WTC11 (cell line): ENCODE measurements around the gene SH3D21.

Experiments
- CREM ChIP-seq: sonication (generic); formaldehyde crosslinking; IDR thresholded peaks from 2 replicates; pipeline ENCODE4 v1.8.1; 2022; ENCODE audit warnings: mild to moderate bottlenecking, missing genetic modification reagents, moderate library complexity
- CTCF ChIP-seq: fragments of 200-600 bp; IDR thresholded peaks from 2 replicates; pipeline ENCODE4 v1.8.0; 2022; ENCODE audit warnings: antibody characterized with exemption
- ETV6 ChIP-seq: sonication (generic); formaldehyde crosslinking; IDR thresholded peaks from 2 replicates; pipeline ENCODE4 v1.8.1; 2022; ENCODE audit warnings: mild to moderate bottlenecking, missing genetic modification reagents
- MXD4 ChIP-seq: fragments of 250-450 bp; sonication (Bioruptor Pico); IDR thresholded peaks from 2 replicates; pipeline ENCODE4 v1.8.0; 2021; ENCODE audit warnings: mild to moderate bottlenecking, moderate library complexity, borderline replicate concordance
- NR3C1 ChIP-seq: sonication (generic); formaldehyde crosslinking; conservative IDR thresholded peaks from 2 replicates; pipeline ENCODE4 v1.8.1; 2023; ENCODE audit warnings: low read depth, mild to moderate bottlenecking, missing genetic modification reagents
- SP1 ChIP-seq: sonication (generic); formaldehyde crosslinking; conservative IDR thresholded peaks from 2 replicates; pipeline ENCODE4 v1.8.1; 2022; ENCODE audit warnings: missing genetic modification reagents
- USF1 ChIP-seq: sonication (generic); formaldehyde crosslinking; IDR thresholded peaks from 2 replicates; pipeline ENCODE4 v1.8.0; 2022; ENCODE audit warnings: mild to moderate bottlenecking, missing genetic modification reagents
- ZNF232 ChIP-seq: sonication (generic); formaldehyde crosslinking; IDR thresholded peaks from 2 replicates; pipeline ENCODE4 v1.8.0; 2022; ENCODE audit warnings: mild to moderate bottlenecking, missing genetic modification reagents
- ZNF416 ChIP-seq: fragments of 250-450 bp; sonication (Bioruptor Pico); IDR thresholded peaks from 2 replicates; pipeline ENCODE4 v1.9.0; 2021; ENCODE audit warnings: mild to moderate bottlenecking, inconsistent platforms
- TF ChIP-seq, protein P1 (sequence below): sonication (generic); formaldehyde crosslinking; IDR thresholded peaks from 2 replicates; pipeline ENCODE4 v1.8.0; 2022; ENCODE audit warnings: mild to moderate bottlenecking, missing genetic modification reagents
- TF ChIP-seq, protein P2 (sequence below): sonication (generic); formaldehyde crosslinking; IDR thresholded peaks from 2 replicates; pipeline ENCODE4 v1.8.0; 2022; ENCODE audit warnings: mild to moderate bottlenecking, missing genetic modification reagents
- TF ChIP-seq, protein P3 (sequence below): sonication (generic); formaldehyde crosslinking; IDR thresholded peaks from 2 replicates; pipeline ENCODE4 v1.8.1; 2022; ENCODE audit warnings: mild to moderate bottlenecking, missing genetic modification reagents, moderate library complexity, borderline replicate concordance

DNA sequence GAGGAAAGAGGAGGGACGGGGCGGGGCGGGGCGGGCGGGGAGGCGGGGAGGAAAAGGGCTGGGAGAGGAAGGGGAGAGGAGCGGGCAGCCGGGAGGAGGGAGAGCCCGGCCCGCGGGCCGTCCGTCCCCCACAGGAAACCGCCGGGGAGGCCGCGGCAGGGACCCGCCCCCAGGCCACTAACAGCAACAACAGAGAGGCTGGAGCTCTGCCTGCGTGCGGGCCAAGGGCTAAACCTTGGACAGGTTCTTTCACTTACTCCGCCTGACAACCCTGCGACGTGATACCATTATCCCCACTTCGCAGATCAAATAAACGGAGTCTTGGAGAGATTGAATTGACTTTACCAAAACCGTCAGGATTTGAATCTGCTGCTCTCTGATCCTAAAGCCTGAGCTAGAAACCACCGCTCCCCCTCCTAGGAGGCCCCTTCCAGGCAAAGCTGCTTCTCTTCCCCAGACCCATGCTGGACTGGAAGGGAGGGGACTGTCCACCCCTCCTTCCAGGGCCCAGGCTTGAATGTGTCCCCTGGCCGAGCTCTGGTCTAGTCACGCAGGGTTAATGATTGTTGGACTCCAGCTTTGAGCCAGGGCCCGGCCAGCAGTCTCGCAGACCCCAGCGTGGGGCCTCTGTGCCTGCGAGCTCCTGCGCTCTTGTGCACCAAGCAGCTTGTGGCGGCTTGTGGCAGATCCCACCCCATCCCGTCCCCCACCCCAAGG is 17.6 kb downstream of the SH3D21 start, which contains the start of gene EVA1B:
- TF ChIP-seq CTCF (no peak), CREM (no peak), USF1 (CRISPR knock-in tag) (no peak), ZNF232 (CRISPR knock-in tag) (no peak), SP1 (CRISPR knock-in tag) (peak; percentile 39; the same call in 1 of the 2 replicates), ZNF416 (no peak), ETV6 (CRISPR knock-in tag) (0 out of 2 replicates have a peak, but pooled peaks have one; percentile 8), NR3C1 (CRISPR knock-in tag) (no peak), MXD4 (no peak)
- TF ChIP-seq, protein P1, sequence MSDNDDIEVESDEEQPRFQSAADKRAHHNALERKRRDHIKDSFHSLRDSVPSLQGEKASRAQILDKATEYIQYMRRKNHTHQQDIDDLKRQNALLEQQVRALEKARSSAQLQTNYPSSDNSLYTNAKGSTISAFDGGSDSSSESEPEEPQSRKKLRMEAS (CRISPR knock-in tag): 0 out of 2 replicates have a peak, but pooled peaks have one; percentile 21
- TF ChIP-seq, protein P2, sequence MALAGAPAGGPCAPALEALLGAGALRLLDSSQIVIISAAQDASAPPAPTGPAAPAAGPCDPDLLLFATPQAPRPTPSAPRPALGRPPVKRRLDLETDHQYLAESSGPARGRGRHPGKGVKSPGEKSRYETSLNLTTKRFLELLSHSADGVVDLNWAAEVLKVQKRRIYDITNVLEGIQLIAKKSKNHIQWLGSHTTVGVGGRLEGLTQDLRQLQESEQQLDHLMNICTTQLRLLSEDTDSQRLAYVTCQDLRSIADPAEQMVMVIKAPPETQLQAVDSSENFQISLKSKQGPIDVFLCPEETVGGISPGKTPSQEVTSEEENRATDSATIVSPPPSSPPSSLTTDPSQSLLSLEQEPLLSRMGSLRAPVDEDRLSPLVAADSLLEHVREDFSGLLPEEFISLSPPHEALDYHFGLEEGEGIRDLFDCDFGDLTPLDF: no peak
- TF ChIP-seq, protein P3, sequence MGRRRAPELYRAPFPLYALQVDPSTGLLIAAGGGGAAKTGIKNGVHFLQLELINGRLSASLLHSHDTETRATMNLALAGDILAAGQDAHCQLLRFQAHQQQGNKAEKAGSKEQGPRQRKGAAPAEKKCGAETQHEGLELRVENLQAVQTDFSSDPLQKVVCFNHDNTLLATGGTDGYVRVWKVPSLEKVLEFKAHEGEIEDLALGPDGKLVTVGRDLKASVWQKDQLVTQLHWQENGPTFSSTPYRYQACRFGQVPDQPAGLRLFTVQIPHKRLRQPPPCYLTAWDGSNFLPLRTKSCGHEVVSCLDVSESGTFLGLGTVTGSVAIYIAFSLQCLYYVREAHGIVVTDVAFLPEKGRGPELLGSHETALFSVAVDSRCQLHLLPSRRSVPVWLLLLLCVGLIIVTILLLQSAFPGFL (CRISPR knock-in tag): no peak
